ENCODE results near the gene HSPA14.

The HSPA14 gene

GRCh38 chr10:14855453-14855852, 17.3 kb downstream of the HSPA14 start:
- no peak overlapping the region for H2AFZ ChIP-seq (ENCODE audit: low read length)
- TF ChIP-seq EZH2phosphoT487 (IDR thresholded peaks at IDR 0.05; ENCODE audit: low read length), result no peak
- no peak for TF ChIP-seq CTCF (IDR thresholded peaks at IDR 0.05; ENCODE audit: low read length)
- TF ChIP-seq EZH2 (optimal IDR thresholded peaks at IDR 0.05; ENCODE audit: low read depth, low read length), result no peak
- H3K27ac ChIP-seq (ENCODE audit: low read length), result no peak overlapping the region
- H3K4me2 ChIP-seq (ENCODE audit: low read depth, low read length), result no peak overlapping the region
- H3K9ac ChIP-seq (ENCODE audit: low read length), result no peak overlapping the region
- DNase-seq, result no peak
- no peaks in the 10 kb centered on the region for H3K9me3 ChIP-seq (replicated peaks; ENCODE audit: insufficient read depth, low read length)
- no peaks in the 10 kb centered on the region for H3F3A ChIP-seq (ENCODE audit: insufficient read depth, low read length)
- peaks cover 7% of the 10 kb centered on the region; the same call in 1 of the 2 replicates for H3K79me2 ChIP-seq (ENCODE audit: low read length)
- no peaks in the 10 kb centered on the region for H3K9me2 ChIP-seq (replicated peaks; ENCODE audit: insufficient read depth, low read length)
- no peaks in the 10 kb centered on the region for H3K27me3 ChIP-seq (replicated peaks; ENCODE audit: insufficient read depth, low read length)
- peaks cover 16% of the 10 kb centered on the region; the same call in 1 of the 2 replicates for H3K4me1 ChIP-seq (ENCODE audit: low read length)
- no peak overlapping the region for H3K4me3 ChIP-seq (ENCODE audit: low read length)
- peaks cover 4% of the 10 kb centered on the region; the same call in 1 of the 2 replicates for H3K36me3 ChIP-seq (replicated peaks; ENCODE audit: insufficient read depth, low read length)
- no peaks in the 10 kb centered on the region for H4K20me1 ChIP-seq (ENCODE audit: insufficient read depth, low read length)

- H3K36me3 ChIP-seq (replicated peaks; ENCODE audit: insufficient read depth, low read length), result no peaks in the 10 kb centered on the region; the same call in 1 of the 2 replicates
- no peaks in the 10 kb centered on the region for H3K27me3 ChIP-seq (replicated peaks; ENCODE audit: insufficient read depth, low read length)
- no peak overlapping the region for H2AFZ ChIP-seq (ENCODE audit: low read length)
- H3K4me1 ChIP-seq (ENCODE audit: low read length), result peaks cover 16% of the 10 kb centered on the region; the same call in 1 of the 2 replicates
- no peaks in the 10 kb centered on the region for H4K20me1 ChIP-seq (ENCODE audit: insufficient read depth, low read length)
- H3F3A ChIP-seq (ENCODE audit: insufficient read depth, low read length), result peaks cover 4% of the 10 kb centered on the region; the same call in 1 of the 2 replicates
- peaks cover 7% of the 10 kb centered on the region; the same call in 1 of the 2 replicates for H3K79me2 ChIP-seq (ENCODE audit: low read length)
- H3K4me3 ChIP-seq (ENCODE audit: low read length), result no peak overlapping the region
- no peak for DNase-seq
- H3K9ac ChIP-seq (ENCODE audit: low read length), result no peak overlapping the region
- H3K4me2 ChIP-seq (ENCODE audit: low read depth, low read length), result no peak overlapping the region
- H3K27ac ChIP-seq (ENCODE audit: low read length), result no peak overlapping the region
- no peaks in the 10 kb centered on the region for H3K9me3 ChIP-seq (replicated peaks; ENCODE audit: insufficient read depth, low read length)
- H3K9me2 ChIP-seq (replicated peaks; ENCODE audit: insufficient read depth, low read length), result no peaks in the 10 kb centered on the region
- TF ChIP-seq EZH2 (optimal IDR thresholded peaks at IDR 0.05; ENCODE audit: low read depth, low read length), result no peak
- no peak for TF ChIP-seq EZH2phosphoT487 (IDR thresholded peaks at IDR 0.05; ENCODE audit: low read length)
- no peak for TF ChIP-seq CTCF (IDR thresholded peaks at IDR 0.05; ENCODE audit: low read length)
These were observed 20.3 kb downstream of the HSPA14 start for GRCh38 chr10:14858338-14858960.

- Histone ChIP-seq H3K9ac (ENCODE audit: low read length) (no peak overlapping the region), H4K20me1 (ENCODE audit: insufficient read depth, low read length) (no peaks in the 10 kb centered on the region), H3K9me3 (replicated peaks; ENCODE audit: insufficient read depth, low read length) (no peaks in the 10 kb centered on the region), H3K27me3 (replicated peaks; ENCODE audit: insufficient read depth, low read length) (no peaks in the 10 kb centered on the region), H3K27ac (ENCODE audit: low read length) (no peak overlapping the region), H2AFZ (ENCODE audit: low read length) (no peak overlapping the region), H3K79me2 (ENCODE audit: low read length) (peaks cover 7% of the 10 kb centered on the region; the same call in 1 of the 2 replicates), H3K9me2 (replicated peaks; ENCODE audit: insufficient read depth, low read length) (no peaks in the 10 kb centered on the region), H3K4me3 (ENCODE audit: low read length) (no peak overlapping the region), H3K4me1 (ENCODE audit: low read length) (peaks cover 16% of the 10 kb centered on the region; the same call in 1 of the 2 replicates), H3F3A (ENCODE audit: insufficient read depth, low read length) (peaks cover 4% of the 10 kb centered on the region; the same call in 1 of the 2 replicates), H3K36me3 (replicated peaks; ENCODE audit: insufficient read depth, low read length) (no peaks in the 10 kb centered on the region; the same call in 1 of the 2 replicates), H3K4me2 (ENCODE audit: low read depth, low read length) (no peak overlapping the region)
- TF ChIP-seq CTCF (IDR thresholded peaks at IDR 0.05; ENCODE audit: low read length), result no peak
- TF ChIP-seq EZH2 (optimal IDR thresholded peaks at IDR 0.05; ENCODE audit: low read depth, low read length), result no peak
- TF ChIP-seq EZH2phosphoT487 (IDR thresholded peaks at IDR 0.05; ENCODE audit: low read length), result no peak
- DNase-seq, result no peak
These were observed 20.9 kb downstream of the HSPA14 start for GRCh38 chr10:14859043-14859442.
